ENCODE measurements around the gene AKT3. TPM values are rescaled to one million over a fixed set of nuclear protein-coding genes. Genes with fewer than 3 reads are reported as not detected.

The AKT3 gene
- total and polyA plus RNA-seq, 2 of the 8 experiments (the other 6 are each of a cell fraction or from before 2014, with no cell fraction given), result 6.0 to 36.4 TPM

- Histone ChIP-seq H2BK5ac (ENCODE audit: low read depth, low read length) (no peak overlapping the region), H3K23me2 (ENCODE audit: low read depth, low read length) (no peaks in the 10 kb centered on the region), H3K9ac (replicated peaks in 1 of 4; ENCODE audit: extremely low read depth in 1 of 4, low read depth in 3 of 4, low read length in 3 of 4) (no peak overlapping the region), H2AFZ (ENCODE audit: low read length) (no peak overlapping the region), H3K14ac (ENCODE audit: insufficient read length) (no peak overlapping the region), H3K4ac (replicated peaks; ENCODE audit: insufficient read length, low read depth, low read length) (peak overlapping the region; percentile 95), H3K18ac (ENCODE audit: extremely low read depth, low read length) (no peak overlapping the region), H3K27me3 (replicated peaks in 1 of 4; ENCODE audit: control insufficient read depth in 3 of 4, extremely low read depth in 1 of 4, insufficient read depth in 3 of 4, low read length in 3 of 4) (no peaks in the 10 kb centered on the region), H3K4me2 (ENCODE audit: insufficient read depth in 1 of 2, low read depth in 2 of 2, low read length in 2 of 2) (no peak overlapping the region), H3K23ac (ENCODE audit: insufficient read length) (no peak overlapping the region), H3K56ac (replicated peaks; ENCODE audit: insufficient read length, low read depth, low read length) (no peak overlapping the region), H2BK20ac (ENCODE audit: low read length) (no peak overlapping the region), H2BK12ac (ENCODE audit: low read depth, low read length) (no peak overlapping the region), H2AK5ac (ENCODE audit: low read depth, low read length) (no peak overlapping the region), H4K5ac (ENCODE audit: insufficient read length, low read depth, low read length) (no peak overlapping the region), H3K9me3 (ENCODE audit: insufficient read depth in 2 of 2, low read depth in 1 of 2, low read length in 1 of 2) (no peaks in the 10 kb centered on the region), H4K91ac (replicated peaks; ENCODE audit: insufficient read length, low read length) (no peak overlapping the region), H2BK120ac (replicated peaks; ENCODE audit: low read depth, low read length) (no peak overlapping the region), H3K4me3 (ENCODE audit: extremely low read depth in 1 of 4, insufficient read depth in 2 of 4, low read depth in 3 of 4, low read length in 4 of 4) (no peak overlapping the region), H3K4me1 (replicated peaks in 1 of 4; ENCODE audit: control insufficient read depth in 3 of 4, insufficient read depth in 4 of 4, low read length in 3 of 4) (no peaks in the 10 kb centered on the region; a peak in 1 of 7 replicates), H3K36me3 (ENCODE audit: control insufficient read depth in 2 of 4, insufficient read depth in 4 of 4, low read length in 3 of 4) (no peaks in the 10 kb centered on the region), H3K79me2 (ENCODE audit: control insufficient read depth in 1 of 2, insufficient read depth in 2 of 2, low read length in 2 of 2) (0 out of 4 replicates have a peak, but pooled peaks cover 0 to 2% of the 10 kb centered on the region in 2 experiments), H2BK15ac (ENCODE audit: low read length) (no peak overlapping the region), H4K8ac (ENCODE audit: extremely low read depth, insufficient read depth, low read length) (no peak overlapping the region), H3K27ac (ENCODE audit: low read depth, low read length) (no peak overlapping the region), H4K20me1 (replicated peaks in 1 of 2; ENCODE audit: control insufficient read depth in 1 of 2, insufficient read depth in 2 of 2, low read length in 2 of 2) (no peaks in the 10 kb centered on the region), H3K79me1 (ENCODE audit: low read depth, low read length) (no peaks in the 10 kb centered on the region; the same call in 1 of the 2 replicates)
- DNase-seq (ENCODE audit: low read depth in 1 of 2, low spot score in 2 of 2) (no peak), FAIRE-seq (no peak)
- WGBS, 2 experiments (ENCODE audit: extremely low coverage in 1 of 2, insufficient coverage in 1 of 2, insufficient read length in 1 of 2, insufficient replicate concordance in 2 of 2, low coverage in 1 of 2, low lambda C conversion rate in 2 of 2, missing lambda C conversion rate in 1 of 2), result 91% methylated on average over 3 of the region's 3 CpGs; no CpG with 5 or more reads in 1 of the 2 experiments
- ChIA-PET CTCF (ENCODE audit: partially characterized antibody) (interaction anchor here (1.1 to 1.4 kb wide), 2 partner anchors 9 to 18 kb away, joined by 3 read pairs; no protein-coding TSS in a partner anchor), POLR2A (ENCODE audit: partially characterized antibody) (interaction anchor here (1.7 kb wide), 1 partner anchor 9 kb away, joined by 5 read pairs; no protein-coding TSS in a partner anchor)
- no peak for TF ChIP-seq ASH2L (IDR thresholded peaks at IDR 0.05; ENCODE audit: low read length)
- no peak for TF ChIP-seq TAF7 (optimal IDR thresholded peaks at IDR 0.05; ENCODE audit: borderline replicate concordance, low read depth, low read length)
- TF ChIP-seq TBP (IDR thresholded peaks at IDR 0.05; ENCODE audit: low read depth, low read length), result no peak
- TF ChIP-seq, protein P1, sequence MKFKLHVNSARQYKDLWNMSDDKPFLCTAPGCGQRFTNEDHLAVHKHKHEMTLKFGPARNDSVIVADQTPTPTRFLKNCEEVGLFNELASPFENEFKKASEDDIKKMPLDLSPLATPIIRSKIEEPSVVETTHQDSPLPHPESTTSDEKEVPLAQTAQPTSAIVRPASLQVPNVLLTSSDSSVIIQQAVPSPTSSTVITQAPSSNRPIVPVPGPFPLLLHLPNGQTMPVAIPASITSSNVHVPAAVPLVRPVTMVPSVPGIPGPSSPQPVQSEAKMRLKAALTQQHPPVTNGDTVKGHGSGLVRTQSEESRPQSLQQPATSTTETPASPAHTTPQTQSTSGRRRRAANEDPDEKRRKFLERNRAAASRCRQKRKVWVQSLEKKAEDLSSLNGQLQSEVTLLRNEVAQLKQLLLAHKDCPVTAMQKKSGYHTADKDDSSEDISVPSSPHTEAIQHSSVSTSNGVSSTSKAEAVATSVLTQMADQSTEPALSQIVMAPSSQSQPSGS (IDR thresholded peaks at IDR 0.05; ENCODE audit: low read length), result no peak
- no peak for TF ChIP-seq KDM4A (IDR thresholded peaks at IDR 0.05; ENCODE audit: low read depth, low read length, severe bottlenecking)
- no peak for TF ChIP-seq EGR1 (IDR thresholded peaks at IDR 0.05; ENCODE audit: borderline replicate concordance, low read depth, low read length)
- no peak for TF ChIP-seq CHD1 (IDR thresholded peaks at IDR 0.05; ENCODE audit: low read depth, low read length)
- no peak for TF ChIP-seq JUND (IDR thresholded peaks at IDR 0.05; ENCODE audit: low read length)
- TF ChIP-seq, protein P2, sequence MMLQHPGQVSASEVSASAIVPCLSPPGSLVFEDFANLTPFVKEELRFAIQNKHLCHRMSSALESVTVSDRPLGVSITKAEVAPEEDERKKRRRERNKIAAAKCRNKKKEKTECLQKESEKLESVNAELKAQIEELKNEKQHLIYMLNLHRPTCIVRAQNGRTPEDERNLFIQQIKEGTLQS (IDR thresholded peaks at IDR 0.05; ENCODE audit: insufficient read depth, low read depth, low read length), result no peak
- TF ChIP-seq MAX (IDR thresholded peaks at IDR 0.05), result no peak
- TF ChIP-seq CTBP2 (IDR thresholded peaks at IDR 0.05; ENCODE audit: borderline replicate concordance, insufficient read depth, insufficient read length, low read length), result no peak
These were observed 57.2 kb downstream of the AKT3 start for GRCh38 chr1:243792891-243793290.

Measured in H1 (cell line).